Natural killer cell (primary cell): ENCODE data around the gene TRAF5. TPM values are rescaled to one million over a fixed set of nuclear protein-coding genes. Genes with fewer than 3 reads are reported as not detected.
A peak's percentile ranks its signal among the peaks of the same experiment; 100 is the strongest.

Experiments used
- ATAC-seq, 3 donors: fragments of 150-1000 bp in 2 of 3; fragments of 200-7000 bp in 1 of 3; cut with Tn5 transposase; 1 replicate in 1 of 3; 2 replicates in 2 of 3; pipeline ENCODE4 v1.10.0; 2021; ENCODE audit warnings: mild to moderate bottlenecking in 2 of 3, moderate library complexity in 2 of 3
- DNase-seq, 2 donors: peaks; one replicate each; pipeline versions ENCODE4 v3.0.0 to v3.0.0-alpha.2; 2013 to 2021; ENCODE audit warnings: mixed read lengths in 1 of 2
- H3K27ac ChIP-seq: one replicate; pipeline ENCODE4 v1.5.1; 2013; ENCODE audit warnings: mild to moderate bottlenecking, low read length
- H3K27me3 ChIP-seq: one replicate; pipeline ENCODE4 v1.6.1; 2013; ENCODE audit warnings: low read length; ENCODE audit not compliant: control insufficient read depth, insufficient read depth
- H3K36me3 ChIP-seq: one replicate; pipeline ENCODE4 v1.6.1; 2013; ENCODE audit warnings: low read length; ENCODE audit not compliant: control insufficient read depth, insufficient read depth
- H3K4me1 ChIP-seq: one replicate; pipeline ENCODE4 v1.6.1; 2013; ENCODE audit warnings: low read length; ENCODE audit not compliant: control insufficient read depth, insufficient read depth
- H3K4me3 ChIP-seq: one replicate; pipeline ENCODE4 v1.5.1; 2013; ENCODE audit warnings: low read length
- H3K9me3 ChIP-seq: one replicate; pipeline ENCODE4 v1.6.1; 2013; ENCODE audit warnings: low read length; ENCODE audit not compliant: control insufficient read depth, insufficient read depth
- H3K27ac Mint-ChIP-seq, 2 donors: one replicate each; pipeline ENCODE4 v1.8.0; 2022; ENCODE audit warnings: mild to moderate bottlenecking in 2 of 2, mixed read lengths in 2 of 2, moderate library complexity in 1 of 2
- H3K27me3 Mint-ChIP-seq, 2 donors: one replicate each; pipeline ENCODE4 v1.8.0; 2022; ENCODE audit warnings: low read depth in 2 of 2, mixed read lengths in 2 of 2
- H3K36me3 Mint-ChIP-seq: one replicate; pipeline ENCODE4 v1.8.0; 2022; ENCODE audit warnings: mixed read lengths
- H3K4me1 Mint-ChIP-seq, 2 donors: one replicate each; pipeline ENCODE4 v1.8.0; 2022; ENCODE audit warnings: mixed read lengths in 2 of 2
- H3K4me3 Mint-ChIP-seq: one replicate; pipeline ENCODE4 v1.8.0; 2022; ENCODE audit warnings: mild to moderate bottlenecking, moderate library complexity, mixed read lengths
- H3K9me3 Mint-ChIP-seq, 2 donors: one replicate each; pipeline ENCODE4 v1.8.0; 2022; ENCODE audit warnings: mixed read lengths in 2 of 2
- CTCF ChIP-seq: fragments of 200-600 bp; IDR thresholded peaks from one replicate; pipeline ENCODE4 v1.8.0; 2022; ENCODE audit warnings: antibody characterized with exemption
- WGBS: methylation state at CpG from one replicate; pipeline ENCODE4 v1.1.7; 2013; ENCODE audit warnings: missing lambda C conversion rate; ENCODE audit not compliant: insufficient coverage; 5-methylcytosine and 5-hydroxymethylcytosine counted together
- intact Hi-C: fragments of 100-400 bp; cut with micrococcal nuclease; formaldehyde crosslinking; loops from one replicate; pipeline ENCODE4 v1.14.2; 2022
- total RNA-seq, 4 donors: library from RNA; stranded (reverse); fragments of 120-200 nt in 1 of 4; gene quantifications; one replicate each; pipeline versions ENCODE4 v1.2.3 to v1.2.4, GENCODE V29; 2013 to 2022

The TRAF5 gene
- total RNA-seq, 3 donors from 2014 or later (not counting 1 experiment from before 2014, with no cell fraction given): 52.3 to 74.4 (median 55.6) TPM

- peak overlapping the region; percentile 48 to 51 for H3K27ac Mint-ChIP-seq
- H3K4me3 ChIP-seq: no peak overlapping the region
- intact Hi-C loops: no loop called here
- whole genome bisulfite sequencing: 96% methylated on average over 10 of the region's 10 CpGs
- H3K4me1 ChIP-seq: peaks cover 79% of the 10 kb centered on the region
- no peaks in the 10 kb centered on the region for H3K9me3 ChIP-seq
- H3K27me3 ChIP-seq: no peaks in the 10 kb centered on the region
- peaks cover 2% of the 10 kb centered on the region for H3K36me3 ChIP-seq
- H3K27ac ChIP-seq: no peak overlapping the region
- no peak overlapping the region for H3K4me3 Mint-ChIP-seq
- peaks cover 63 to 81% of the 10 kb centered on the region in 2 donors for H3K4me1 Mint-ChIP-seq
- no peak for TF ChIP-seq CTCF
- H3K9me3 Mint-ChIP-seq: no peaks in the 10 kb centered on the region
- ATAC-seq (no peak), DNase-seq (no peak)
- no peaks in the 10 kb centered on the region for H3K36me3 Mint-ChIP-seq
- H3K27me3 Mint-ChIP-seq: no peaks in the 10 kb centered on the region
Measured at GRCh38 chr1:211340622-211341507, 14.2 kb downstream of the TRAF5 start.

GRCh38 chr1:211341999-211342398 is 15.4 kb downstream of the TRAF5 start:
- Mint-ChIP-seq H3K4me1 (peaks cover 57 to 80% of the 10 kb centered on the region in 2 donors), H3K27me3 (no peaks in the 10 kb centered on the region), H3K9me3 (no peaks in the 10 kb centered on the region), H3K36me3 (no peaks in the 10 kb centered on the region), H3K4me3 (no peak overlapping the region), H3K27ac (peak overlapping the region in 1 of 2 donors; percentile 51)
- peaks cover 68% of the 10 kb centered on the region for H3K4me1 ChIP-seq
- intact Hi-C loops: no loop called here
- no peak overlapping the region for H3K27ac ChIP-seq
- no peak for TF ChIP-seq CTCF
- ATAC-seq (no peak), DNase-seq (no peak)
- H3K36me3 ChIP-seq: peaks cover 2% of the 10 kb centered on the region
- no CpG with 5 or more reads among the region's 1 CpG for WGBS
- H3K4me3 ChIP-seq: no peak overlapping the region
- no peaks in the 10 kb centered on the region for H3K27me3 ChIP-seq
- H3K9me3 ChIP-seq: no peaks in the 10 kb centered on the region

- H3K36me3 ChIP-seq: peaks cover 2% of the 10 kb centered on the region
- H3K27me3 ChIP-seq: no peaks in the 10 kb centered on the region
- peaks cover 60% of the 10 kb centered on the region for H3K4me1 ChIP-seq
- ATAC-seq: no peak
- intact Hi-C loops: no loop called here
- no peak overlapping the region for H3K4me3 Mint-ChIP-seq
- no peak overlapping the region for H3K4me3 ChIP-seq
- DNase-seq: no peak
- H3K4me1 Mint-ChIP-seq: peaks cover 49 to 78% of the 10 kb centered on the region in 2 donors
- no peaks in the 10 kb centered on the region for H3K9me3 ChIP-seq
- no peak for TF ChIP-seq CTCF
- no peaks in the 10 kb centered on the region for H3K36me3 Mint-ChIP-seq
- H3K27me3 Mint-ChIP-seq: no peaks in the 10 kb centered on the region
- peak overlapping the region; percentile 21 to 46 for H3K27ac Mint-ChIP-seq
- H3K27ac ChIP-seq: no peak overlapping the region
- 83% methylated on average over 4 of the region's 4 CpGs for WGBS
- no peaks in the 10 kb centered on the region for H3K9me3 Mint-ChIP-seq
Measured at GRCh38 chr1:211343607-211344006, 17.0 kb downstream of the TRAF5 start.
